GM10847 (cell line): ENCODE data around the gene PACS2.
A peak's percentile ranks its signal among the peaks of the same experiment; 100 is the strongest.

Experiments
- POLR2A ChIP-seq: IDR thresholded peaks from 2 replicates; pipeline ENCODE4 v1.6.1; 2011; ENCODE audit not compliant: insufficient read length; ENCODE audit errors: extremely low read depth

Gene PACS2

DNA sequence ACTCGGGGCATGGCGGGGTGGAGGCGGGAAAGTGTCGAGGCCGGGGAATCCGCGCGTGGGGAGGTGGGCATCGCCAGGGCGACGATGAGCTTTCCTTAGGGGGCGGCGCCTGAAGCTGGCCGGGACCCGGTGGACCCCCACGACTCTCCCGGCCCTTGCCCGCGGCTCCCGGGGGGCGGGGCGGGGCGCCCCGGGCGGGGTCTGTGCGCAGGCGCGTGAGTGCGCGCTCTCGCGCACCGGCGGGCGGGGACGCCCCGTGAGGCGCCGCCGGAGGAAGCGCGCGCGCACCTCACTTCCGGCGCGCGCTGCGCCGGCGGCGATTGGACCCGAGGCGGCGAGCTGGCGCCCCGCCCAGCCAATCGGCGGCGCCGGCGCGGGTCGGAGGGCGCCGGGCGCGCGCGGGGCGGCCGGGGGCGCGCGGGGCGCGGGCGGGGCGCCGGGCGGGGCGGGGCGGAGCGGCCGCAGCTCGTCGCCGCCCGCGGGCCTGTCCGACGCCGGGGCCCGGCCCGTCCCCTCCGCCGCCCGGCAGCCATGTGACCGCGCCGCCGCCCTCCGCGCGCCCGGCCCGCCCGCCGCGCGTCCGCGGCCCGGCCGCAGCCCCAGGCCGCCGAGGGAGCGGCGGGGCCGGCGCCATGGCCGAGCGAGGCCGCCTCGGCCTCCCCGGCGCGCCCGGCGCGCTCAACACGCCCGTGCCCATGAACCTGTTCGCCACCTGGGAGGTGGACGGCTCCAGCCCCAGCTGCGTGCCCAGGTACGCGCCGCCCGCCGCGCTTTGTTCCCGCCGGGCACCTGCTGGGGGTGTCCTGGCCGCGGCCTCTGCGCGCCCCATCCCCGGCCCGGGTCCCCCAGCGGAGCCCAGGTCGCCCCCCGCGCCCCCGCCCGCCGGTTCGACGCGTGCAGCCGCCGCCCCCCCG, at the start of gene PACS2:
TSS of gene PACS2 (plus strand) at position 462 of the 914 bp plus-strand sequence. CDS start at position 633, 171 bp downstream.
- peak; percentile 22 for TF ChIP-seq POLR2A

DNA sequence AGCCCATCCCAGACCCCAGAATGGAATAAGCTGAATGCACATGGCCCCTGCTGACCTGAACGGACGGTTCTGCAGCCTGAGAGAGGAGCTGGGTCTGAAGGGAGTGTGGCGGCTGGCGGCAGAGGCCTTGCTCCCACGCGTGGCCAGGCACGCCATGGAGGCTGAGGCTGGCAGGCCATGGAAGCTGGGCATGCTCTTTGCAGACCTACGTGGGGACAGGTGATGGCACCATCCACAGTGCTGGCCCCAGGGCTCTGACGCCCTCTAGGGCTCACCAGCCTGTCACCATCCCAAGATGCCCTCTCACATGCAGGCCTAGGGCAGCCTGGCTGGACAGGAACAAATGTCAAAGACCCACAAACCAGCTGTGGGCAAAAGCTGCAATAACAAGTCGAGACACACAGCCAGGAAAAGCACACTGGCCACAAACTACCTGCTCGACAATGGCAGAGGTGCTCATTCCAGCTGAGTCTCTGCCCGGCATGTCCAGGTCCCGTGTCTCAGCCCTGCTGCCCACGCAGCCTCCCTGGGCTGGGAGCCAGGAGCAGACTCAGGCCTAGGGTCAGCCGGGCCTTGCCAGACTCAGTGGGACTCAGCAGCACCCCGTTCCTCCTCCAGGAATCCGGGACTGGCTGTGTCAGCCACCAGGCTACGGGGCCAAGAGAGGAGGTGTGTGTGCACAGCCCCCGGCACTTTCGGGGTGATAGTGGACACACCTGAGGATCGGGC, 46.6 kb upstream of the PACS2 start:
- TF ChIP-seq POLR2A = no peak

DNA sequence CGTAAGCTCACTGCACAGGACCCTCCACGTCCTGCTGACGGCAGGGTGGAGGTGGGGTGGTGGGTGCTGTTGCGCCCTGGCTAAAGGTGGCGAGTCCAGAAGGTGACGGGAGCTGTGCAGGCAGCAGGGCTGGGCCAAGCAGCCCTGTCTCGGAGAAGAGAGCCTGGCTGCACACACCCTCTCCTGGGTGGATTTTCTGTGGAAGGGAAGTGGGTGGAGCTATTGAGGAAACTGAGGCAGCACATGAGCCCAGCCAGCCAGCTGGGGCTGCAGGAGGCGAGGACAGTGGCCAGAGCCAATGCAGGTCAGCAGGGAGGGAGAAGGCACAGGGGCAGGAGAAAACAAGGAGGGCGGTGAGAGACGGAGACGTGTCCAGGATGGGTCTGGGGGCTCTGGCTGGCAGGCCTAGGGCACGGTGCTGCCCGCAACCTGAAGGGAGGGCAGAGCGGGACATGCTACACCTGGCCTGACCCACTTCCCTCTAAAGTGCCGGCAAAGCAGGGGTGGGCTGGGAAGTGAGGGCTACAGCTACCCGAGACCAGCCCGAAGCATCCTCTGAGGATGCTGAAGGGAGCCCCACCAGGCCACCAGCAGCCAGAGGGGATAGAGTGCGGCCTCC, 45.7 kb upstream of the PACS2 start:
- TF ChIP-seq POLR2A = no peak

DNA sequence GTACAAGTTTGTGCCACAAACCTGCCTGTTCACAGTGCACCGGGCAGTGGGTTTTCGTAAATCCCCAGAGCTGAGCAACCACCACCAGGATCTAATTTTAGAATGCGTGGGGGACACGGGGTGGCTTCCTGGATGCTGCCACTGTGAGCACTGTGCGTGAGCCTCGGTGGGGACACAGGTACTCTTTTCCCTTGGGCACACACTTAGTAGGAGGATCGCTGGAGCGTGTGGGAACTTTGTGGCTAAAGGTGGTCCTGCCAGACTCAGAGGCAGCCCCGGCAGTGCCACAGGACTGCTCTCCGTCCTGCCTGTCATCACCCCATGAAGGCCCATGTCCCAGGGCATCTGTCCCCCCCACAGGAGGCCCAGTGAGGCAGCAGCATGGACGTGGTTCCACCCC, 45.1 kb upstream of the PACS2 start:
- TF ChIP-seq POLR2A = no peak

DNA sequence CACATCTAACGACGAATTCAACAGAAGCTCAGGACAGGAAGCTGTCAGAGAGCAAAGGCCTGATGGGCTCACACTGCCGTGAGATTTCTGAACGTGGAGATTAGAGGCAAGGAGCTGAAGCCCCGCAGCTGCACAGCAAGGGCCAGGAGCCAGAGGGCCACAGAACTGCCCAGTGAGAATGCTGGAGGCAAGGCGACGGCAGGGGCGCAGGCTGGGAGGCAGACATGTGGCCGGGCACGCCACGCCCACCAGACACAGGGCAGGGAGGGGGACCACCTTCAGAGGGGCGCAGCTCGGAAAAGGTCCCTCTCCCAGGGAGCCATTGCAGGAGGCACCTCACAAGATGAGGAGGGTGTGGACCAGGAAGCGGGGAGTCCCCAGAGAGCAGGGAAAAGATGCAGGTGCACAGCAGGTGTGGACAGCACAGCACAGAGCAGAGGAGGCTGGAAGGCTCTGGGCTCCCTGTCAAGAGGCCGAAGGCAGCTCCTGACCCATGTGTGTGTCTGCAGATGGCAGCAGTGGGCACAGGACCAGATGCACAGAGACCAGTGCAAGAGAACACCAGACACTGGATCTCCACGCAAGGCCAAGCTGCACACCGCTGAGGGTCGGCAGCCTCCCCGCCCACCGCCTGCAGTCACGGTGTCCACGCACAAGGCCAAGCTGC, 43.2 kb upstream of the PACS2 start:
- TF ChIP-seq POLR2A = no peak

DNA sequence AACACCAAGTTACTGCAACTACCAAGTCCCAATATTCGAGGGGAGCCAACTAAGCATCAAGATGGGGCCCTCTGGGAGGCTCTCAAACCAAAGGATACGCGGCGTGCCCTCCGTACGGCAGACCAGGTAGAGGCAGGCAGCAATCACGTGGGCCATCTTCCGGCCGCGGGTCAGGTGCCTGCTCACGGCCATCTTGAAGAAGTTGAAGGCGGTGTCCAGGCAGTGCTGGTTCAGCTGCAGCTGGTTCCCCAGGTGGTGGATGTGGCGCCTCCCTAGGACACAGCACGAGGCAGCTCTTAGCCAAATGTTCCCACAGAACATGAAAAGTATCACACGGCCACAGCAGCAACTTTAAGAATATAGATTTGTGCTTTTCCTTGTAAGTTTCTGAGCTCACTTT, 41.9 kb upstream of the PACS2 start:
- no peak for TF ChIP-seq POLR2A

DNA sequence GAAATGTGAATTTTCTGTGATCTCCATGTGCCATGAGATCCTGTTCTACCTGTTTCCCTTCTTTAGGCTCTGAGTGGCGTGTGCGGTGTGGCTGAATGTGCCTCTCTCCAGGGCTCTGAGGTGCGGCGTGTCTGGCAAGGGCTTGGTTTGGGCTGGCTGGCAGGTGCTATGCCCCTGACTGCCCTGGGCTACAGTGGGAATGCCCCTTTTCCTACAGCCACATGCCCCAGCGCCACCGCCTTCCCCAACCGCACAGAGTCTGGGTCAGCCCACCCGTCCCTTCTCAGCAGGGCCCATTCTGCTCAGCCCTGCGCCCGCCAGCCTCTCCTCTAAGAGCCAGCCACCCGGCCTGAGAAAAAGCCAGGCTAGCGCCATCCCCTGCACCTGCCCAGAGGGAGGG, 41.5 kb upstream of the PACS2 start:
- no peak for TF ChIP-seq POLR2A

DNA sequence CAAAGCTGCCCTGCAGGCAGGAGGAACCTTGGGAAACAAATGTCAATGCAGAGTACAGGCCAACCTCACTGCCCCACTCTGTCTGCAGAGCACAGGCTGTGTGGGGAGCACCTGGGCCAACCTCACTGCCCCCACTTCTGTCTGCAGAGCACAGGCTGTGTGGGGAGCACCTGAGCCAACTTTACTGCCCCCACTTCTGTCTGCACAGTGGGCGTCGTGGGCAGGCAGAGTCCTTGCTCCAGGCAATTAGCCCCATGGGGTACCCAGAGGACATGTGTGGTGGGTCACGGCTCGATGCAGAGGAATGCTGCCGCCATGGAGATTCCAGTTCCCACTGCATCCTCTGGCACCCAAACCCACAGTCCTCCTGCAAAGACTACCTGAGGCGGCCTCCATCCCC, 39.9 kb upstream of the PACS2 start:
- TF ChIP-seq POLR2A = no peak

DNA sequence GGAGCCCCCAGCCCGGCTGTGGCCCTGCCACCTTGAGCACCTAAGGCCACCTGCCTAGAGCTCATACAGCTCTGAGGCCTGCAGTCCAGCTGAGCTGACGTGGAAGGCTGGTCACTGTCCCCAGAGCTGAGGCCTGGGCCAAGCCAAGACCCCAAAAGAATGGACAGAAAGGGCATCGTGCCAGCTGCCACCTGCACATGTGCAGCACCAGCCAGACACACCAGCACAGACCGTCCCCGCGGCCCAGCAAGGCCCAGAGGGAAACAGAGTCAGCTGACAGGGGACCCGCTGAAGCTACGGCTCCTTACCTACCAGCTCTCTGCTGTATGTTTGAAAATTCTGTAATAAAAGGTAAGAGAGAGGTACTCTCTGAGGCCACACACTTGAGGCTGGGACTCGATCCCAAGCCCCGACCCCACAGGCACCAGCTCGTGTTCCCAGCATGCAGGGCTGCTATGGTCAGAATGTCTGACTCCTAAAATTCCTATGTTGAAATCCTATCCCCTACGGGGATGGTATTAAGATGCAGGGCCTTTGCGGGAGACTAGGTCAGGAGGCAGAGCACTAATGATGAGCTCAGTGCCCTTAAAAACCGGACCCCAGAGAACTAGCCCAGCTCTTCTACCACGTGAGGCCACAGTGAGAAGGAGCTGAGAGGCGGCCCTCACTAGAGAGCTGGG, 39.1 kb upstream of the PACS2 start:
- no peak for TF ChIP-seq POLR2A

DNA sequence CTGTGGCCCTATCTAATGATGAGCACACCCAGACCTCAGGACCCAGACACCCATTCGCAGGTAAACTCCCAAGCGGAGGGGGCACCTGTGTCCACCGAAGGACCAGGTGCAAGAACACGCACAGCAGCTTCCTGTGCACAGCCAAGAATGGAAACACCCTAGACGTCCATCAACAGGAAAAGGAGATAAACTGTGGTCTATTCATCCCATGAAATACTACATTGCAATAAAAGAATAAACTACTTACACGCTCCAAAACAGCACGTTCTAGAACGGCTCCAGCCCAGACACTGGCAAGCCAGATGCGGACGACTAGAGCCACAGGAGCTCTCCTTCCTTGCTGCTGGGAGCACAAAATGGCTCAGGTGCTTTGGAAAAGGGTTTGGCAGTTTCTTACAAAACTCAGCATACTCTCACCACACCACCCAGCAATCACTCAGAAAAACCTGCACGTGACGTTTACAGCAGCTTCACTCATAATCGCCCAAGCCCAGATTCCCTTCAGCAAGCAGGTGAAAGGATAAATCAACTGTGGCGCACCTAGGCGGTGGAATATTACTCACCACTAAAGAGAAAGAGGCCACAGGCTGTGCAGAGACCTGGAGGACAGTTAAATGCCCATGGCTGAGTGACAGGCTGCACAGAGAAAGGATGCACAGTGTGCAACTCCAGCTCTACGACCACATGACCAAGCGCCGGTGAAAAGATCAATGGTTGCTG, 34.7 kb upstream of the PACS2 start:
- no peak for TF ChIP-seq POLR2A

DNA sequence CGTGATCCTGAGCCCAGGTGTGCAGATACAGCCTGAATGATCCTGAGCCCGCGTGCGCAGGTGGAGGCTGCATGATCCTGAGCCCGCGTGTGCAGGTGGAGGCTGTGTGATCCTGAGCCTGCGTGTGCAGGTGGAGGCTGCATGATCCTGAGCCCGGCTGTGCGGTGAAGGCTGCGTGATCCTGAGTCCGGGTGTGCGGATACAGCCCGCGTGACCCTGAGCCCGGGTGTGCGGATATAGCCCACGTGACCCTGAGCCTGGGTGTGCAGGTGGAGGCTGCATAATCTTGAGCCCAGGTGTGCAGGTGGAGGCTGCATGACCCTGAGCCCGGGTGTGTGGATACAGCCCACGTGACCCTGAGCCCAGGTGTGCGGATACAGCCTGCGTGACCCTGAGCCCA, 34.0 kb upstream of the PACS2 start:
- TF ChIP-seq POLR2A = no peak

DNA sequence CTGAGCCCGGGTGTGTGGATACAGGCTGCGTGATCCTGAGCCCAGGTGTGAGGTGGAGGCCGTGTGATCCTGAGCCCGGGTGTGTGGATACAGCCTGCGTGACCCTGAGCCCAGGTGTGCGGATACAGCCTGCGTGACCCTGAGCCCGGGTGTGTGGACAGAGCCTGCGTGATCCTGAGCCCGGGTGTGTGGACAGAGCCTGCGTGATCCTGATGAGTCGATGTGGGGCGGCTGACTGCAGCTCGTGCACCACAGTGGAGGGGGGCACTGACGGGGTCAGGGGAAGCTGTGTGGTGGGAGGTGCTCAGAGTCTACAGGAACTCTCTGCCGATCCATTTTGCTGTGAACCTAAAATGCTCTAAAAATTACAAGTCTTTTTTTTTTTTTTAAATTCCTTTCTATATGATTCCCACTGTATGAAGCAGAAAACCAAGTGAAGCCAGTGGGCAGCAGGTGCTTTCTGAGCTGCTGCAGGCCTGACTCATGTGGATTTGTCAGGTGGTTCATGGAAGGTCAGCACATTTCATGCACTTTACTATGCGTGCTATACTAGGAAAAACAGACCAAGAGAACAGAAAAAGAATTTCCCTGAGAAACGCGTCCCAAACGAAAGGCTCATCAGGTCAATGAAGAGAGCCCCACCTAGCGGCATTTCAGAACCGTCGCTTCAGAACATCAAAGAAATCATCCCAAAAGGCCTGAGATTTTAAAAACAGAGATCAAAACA, 33.0 kb upstream of the PACS2 start:
- TF ChIP-seq POLR2A = no peak

DNA sequence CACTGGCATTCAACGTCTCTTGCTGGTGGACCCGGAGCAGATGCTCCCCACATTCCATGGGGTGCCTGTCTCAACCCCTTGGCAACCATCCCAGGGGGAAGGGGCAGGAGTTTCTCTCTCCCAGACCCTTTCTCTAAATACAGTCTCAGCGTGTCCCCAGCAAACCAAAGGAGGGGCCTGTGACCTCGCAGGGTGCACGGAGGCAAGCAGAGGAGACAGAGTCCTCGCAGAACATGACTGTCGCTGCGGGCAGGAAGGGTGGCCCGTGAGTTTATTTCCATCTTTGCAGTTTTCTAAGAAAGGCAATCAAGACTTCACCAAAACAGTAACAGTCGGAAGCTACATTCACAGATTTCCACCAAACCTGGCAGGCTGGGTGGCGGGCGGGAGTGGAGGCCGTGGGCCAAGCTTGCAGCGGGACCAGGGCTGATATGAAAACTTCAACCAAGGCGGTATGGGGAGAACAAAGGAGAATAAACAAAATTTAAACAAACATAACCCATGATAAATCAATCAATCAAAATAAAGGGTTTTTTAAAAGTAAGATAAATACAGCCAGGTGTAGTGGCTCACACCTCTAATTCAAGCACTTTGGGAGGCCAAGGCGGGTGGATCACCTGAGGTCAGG, 32.3 kb upstream of the PACS2 start:
- TF ChIP-seq POLR2A = no peak
